ENCODE results near the gene CYP39A1. TPM values are rescaled to one million over a fixed set of nuclear protein-coding genes. Genes with fewer than 3 reads are reported as not detected.

The CYP39A1 gene
- total RNA-seq, 1 experiment from 2014 or later, result not detected

DNA sequence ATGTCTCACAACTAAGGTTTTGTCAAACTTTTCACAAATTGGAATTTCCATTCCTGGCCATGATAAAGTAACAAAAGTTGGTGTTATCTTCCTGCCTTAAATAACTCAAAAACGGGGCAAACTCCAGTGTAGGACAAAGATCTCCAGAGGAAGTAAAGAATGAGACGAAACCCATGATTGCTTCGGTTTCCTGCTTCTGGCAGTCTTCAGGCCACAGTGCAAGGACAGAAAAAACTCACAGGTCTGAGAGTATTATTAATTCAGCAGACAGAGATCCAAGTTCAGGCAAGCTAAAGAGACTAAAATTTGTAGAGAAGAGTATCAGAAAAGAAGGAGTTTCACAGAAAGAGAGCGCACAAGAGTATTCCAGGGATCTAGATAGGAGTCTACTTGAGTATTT, 96.6 kb downstream of the CYP39A1 start:
- Mint-ChIP-seq H3K27me3 (ENCODE audit: insufficient read depth, unreplicated experiment) (peaks cover 6% of the 10 kb centered on the region), H3K36me3 (ENCODE audit: insufficient read depth, unreplicated experiment) (no peaks in the 10 kb centered on the region), H3K9me3 (ENCODE audit: unreplicated experiment) (no peaks in the 10 kb centered on the region), H3K4me1 (ENCODE audit: low read depth, unreplicated experiment) (no peaks in the 10 kb centered on the region), H3K4me3 (ENCODE audit: unreplicated experiment) (no peak overlapping the region), H3K27ac (ENCODE audit: unreplicated experiment) (no peak overlapping the region)
- intact Hi-C loops (cut with micrococcal nuclease; ENCODE audit: unreplicated experiment), result no loop called here
- no peaks in the 10 kb centered on the region for H3K4me1 ChIP-seq
- TF ChIP-seq, protein P1, sequence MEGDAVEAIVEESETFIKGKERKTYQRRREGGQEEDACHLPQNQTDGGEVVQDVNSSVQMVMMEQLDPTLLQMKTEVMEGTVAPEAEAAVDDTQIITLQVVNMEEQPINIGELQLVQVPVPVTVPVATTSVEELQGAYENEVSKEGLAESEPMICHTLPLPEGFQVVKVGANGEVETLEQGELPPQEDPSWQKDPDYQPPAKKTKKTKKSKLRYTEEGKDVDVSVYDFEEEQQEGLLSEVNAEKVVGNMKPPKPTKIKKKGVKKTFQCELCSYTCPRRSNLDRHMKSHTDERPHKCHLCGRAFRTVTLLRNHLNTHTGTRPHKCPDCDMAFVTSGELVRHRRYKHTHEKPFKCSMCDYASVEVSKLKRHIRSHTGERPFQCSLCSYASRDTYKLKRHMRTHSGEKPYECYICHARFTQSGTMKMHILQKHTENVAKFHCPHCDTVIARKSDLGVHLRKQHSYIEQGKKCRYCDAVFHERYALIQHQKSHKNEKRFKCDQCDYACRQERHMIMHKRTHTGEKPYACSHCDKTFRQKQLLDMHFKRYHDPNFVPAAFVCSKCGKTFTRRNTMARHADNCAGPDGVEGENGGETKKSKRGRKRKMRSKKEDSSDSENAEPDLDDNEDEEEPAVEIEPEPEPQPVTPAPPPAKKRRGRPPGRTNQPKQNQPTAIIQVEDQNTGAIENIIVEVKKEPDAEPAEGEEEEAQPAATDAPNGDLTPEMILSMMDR (IDR thresholded peaks at IDR 0.05; ENCODE audit: insufficient read depth in 1 of 2, low read depth in 1 of 2, low read length in 1 of 2, severe bottlenecking in 1 of 2, unreplicated experiment in 1 of 2), result no peak
- CTCF ChIA-PET, result no interaction called here
- BruUV-seq (replicated peaks), result no TSS peak
- no peak overlapping the region for H3K4me3 ChIP-seq (ENCODE audit: low read depth, low read length)
- POLR2A ChIA-PET, result no interaction called here
- no peak for DNase-seq
- H3K36me3 ChIP-seq (ENCODE audit: control insufficient read depth, insufficient read depth, low read length), result no peaks in the 10 kb centered on the region
- no peaks in the 10 kb centered on the region for H3K9me3 ChIP-seq
- H3K27me3 ChIP-seq (replicated peaks; ENCODE audit: control insufficient read depth, insufficient read depth, low read length), result no peaks in the 10 kb centered on the region; the same call in 1 of the 2 replicates

DNA sequence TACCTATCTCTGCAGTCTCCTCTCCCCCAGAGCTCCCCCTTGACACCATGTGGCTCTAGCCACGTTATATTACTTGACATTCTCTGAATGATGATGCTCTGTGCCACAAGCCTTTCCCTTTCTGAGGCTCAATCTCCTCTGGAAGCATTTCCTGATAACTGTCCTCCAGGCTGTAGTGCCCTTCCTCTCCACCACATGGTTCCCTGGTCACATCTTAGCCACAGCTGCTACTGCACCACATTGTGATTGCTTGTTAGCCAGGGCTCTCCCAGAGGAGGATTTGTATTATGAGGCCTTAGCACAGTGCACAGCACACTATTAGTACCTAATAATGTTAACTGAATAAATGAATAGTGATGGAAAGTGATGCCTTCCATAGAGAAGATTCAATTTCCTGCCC, 97.5 kb downstream of the CYP39A1 start:
- BruUV-seq (replicated peaks), result no TSS peak
- intact Hi-C loops (cut with micrococcal nuclease; ENCODE audit: unreplicated experiment), result no loop called here
- H3K4me3 ChIP-seq (ENCODE audit: low read depth, low read length), result no peak overlapping the region
- H3K4me1 ChIP-seq, result no peaks in the 10 kb centered on the region
- no peaks in the 10 kb centered on the region for H3K9me3 ChIP-seq
- no peaks in the 10 kb centered on the region for H3K36me3 ChIP-seq (ENCODE audit: control insufficient read depth, insufficient read depth, low read length)
- no peaks in the 10 kb centered on the region for H3K9me3 Mint-ChIP-seq (ENCODE audit: unreplicated experiment)
- ChIA-PET CTCF (no interaction called here), POLR2A (no interaction called here)
- no peak for DNase-seq
- no peaks in the 10 kb centered on the region for H3K36me3 Mint-ChIP-seq (ENCODE audit: insufficient read depth, unreplicated experiment)
- H3K27me3 Mint-ChIP-seq (ENCODE audit: insufficient read depth, unreplicated experiment), result peaks cover 3% of the 10 kb centered on the region
- H3K27ac Mint-ChIP-seq (ENCODE audit: unreplicated experiment), result no peak overlapping the region
- TF ChIP-seq, protein P1 (IDR thresholded peaks at IDR 0.05; ENCODE audit: insufficient read depth in 1 of 2, low read depth in 1 of 2, low read length in 1 of 2, severe bottlenecking in 1 of 2, unreplicated experiment in 1 of 2), result no peak
- H3K4me1 Mint-ChIP-seq (ENCODE audit: low read depth, unreplicated experiment), result no peaks in the 10 kb centered on the region
- no peaks in the 10 kb centered on the region; the same call in 1 of the 2 replicates for H3K27me3 ChIP-seq (replicated peaks; ENCODE audit: control insufficient read depth, insufficient read depth, low read length)
- no peak overlapping the region for H3K4me3 Mint-ChIP-seq (ENCODE audit: unreplicated experiment)

DNA sequence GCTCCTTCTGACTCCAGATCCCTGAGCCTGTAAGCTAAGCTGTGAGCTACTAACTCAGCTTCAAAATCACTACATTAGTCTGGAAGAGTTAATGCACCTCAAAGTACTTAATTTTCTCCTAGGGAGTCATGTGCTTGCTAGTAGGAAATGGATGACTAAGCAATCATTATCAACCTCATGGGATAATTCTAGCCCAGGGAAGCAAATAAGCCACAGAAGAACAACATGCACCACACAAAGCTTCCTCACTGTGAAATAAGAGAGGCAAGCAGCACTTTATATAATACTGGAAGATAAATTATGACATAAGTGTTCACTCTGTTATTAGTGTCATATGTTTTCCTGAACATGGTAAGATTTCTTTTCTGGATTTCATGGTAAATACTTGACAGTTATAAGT, 103.5 kb downstream of the CYP39A1 start:
- Mint-ChIP-seq H3K9me3 (ENCODE audit: unreplicated experiment) (no peaks in the 10 kb centered on the region), H3K36me3 (ENCODE audit: insufficient read depth, unreplicated experiment) (no peaks in the 10 kb centered on the region), H3K27me3 (ENCODE audit: insufficient read depth, unreplicated experiment) (peaks cover 2% of the 10 kb centered on the region), H3K27ac (ENCODE audit: unreplicated experiment) (no peak overlapping the region), H3K4me3 (ENCODE audit: unreplicated experiment) (no peak overlapping the region), H3K4me1 (ENCODE audit: low read depth, unreplicated experiment) (no peaks in the 10 kb centered on the region)
- Histone ChIP-seq H3K4me3 (ENCODE audit: low read depth, low read length) (no peak overlapping the region), H3K4me1 (no peaks in the 10 kb centered on the region), H3K36me3 (ENCODE audit: control insufficient read depth, insufficient read depth, low read length) (no peaks in the 10 kb centered on the region), H3K27me3 (replicated peaks; ENCODE audit: control insufficient read depth, insufficient read depth, low read length) (no peaks in the 10 kb centered on the region; the same call in 1 of the 2 replicates), H3K9me3 (no peaks in the 10 kb centered on the region)
- ChIA-PET CTCF (no interaction called here), POLR2A (no interaction called here)
- DNase-seq, result no peak
- intact Hi-C loops (cut with micrococcal nuclease; ENCODE audit: unreplicated experiment), result no loop called here
- BruUV-seq (replicated peaks), result no TSS peak
- TF ChIP-seq, protein P1 (IDR thresholded peaks at IDR 0.05; ENCODE audit: insufficient read depth in 1 of 2, low read depth in 1 of 2, low read length in 1 of 2, severe bottlenecking in 1 of 2, unreplicated experiment in 1 of 2), result no peak
